IMR-90 (cell line): ENCODE results near the gene RAPGEF3. TPM values are rescaled to one million over a fixed set of nuclear protein-coding genes. Genes with fewer than 3 reads are reported as not detected.

Experiments
- ATAC-seq: fragments of 200-7000 bp; cut with Tn5 transposase; 2 replicates; pipeline ENCODE4 v1.9.1; 2020; ENCODE audit warnings: low read depth, mild to moderate bottlenecking, moderate library complexity
- BruUV-seq: library from RNA; stranded (reverse); fragments of 400-500 nt; replicated peaks from 2 replicates; lab custom pipeline; 2021; lab: Mats Ljungman, UMichigan
- CTCF ChIA-PET: fragments of 300-600 bp; formaldehyde crosslinking; extraction: SDS; loops from one replicate; lab custom pipeline; 2021; ENCODE audit warnings: antibody characterized with exemption; lab: Yijun Ruan, JAX
- POLR2A ChIA-PET: fragments of 300-600 bp; sonication (Branson Sonifier 250); formaldehyde crosslinking; loops from one replicate; lab custom pipeline; 2022; ENCODE audit warnings: antibody characterized with exemption; ENCODE audit not compliant: unreplicated experiment; lab: Charles Lee
- DNase-seq: peaks from one replicate; pipeline ENCODE4 v3.0.0; 2013
- H2AFZ ChIP-seq: replicated peaks from 2 replicates; pipeline ENCODE3; 2013; ENCODE audit warnings: low read length, mild to moderate bottlenecking; ENCODE audit not compliant: poor library complexity
- H2AK5ac ChIP-seq: 2 replicates; pipeline ENCODE4 v1.6.1; 2013; ENCODE audit warnings: low read depth, low read length, inconsistent platforms
- H2AK9ac ChIP-seq: replicated peaks from 2 replicates; pipeline ENCODE3; 2013; ENCODE audit warnings: mild to moderate bottlenecking, low read depth, low read length, moderate library complexity; ENCODE audit not compliant: poor library complexity
- H2BK120ac ChIP-seq: 2 replicates; pipeline ENCODE4 v1.6.1; 2013; ENCODE audit warnings: low read depth, low read length, inconsistent platforms
- H2BK15ac ChIP-seq: 3 replicates; pipeline ENCODE4 v1.6.1; 2013; ENCODE audit warnings: low read depth, low read length, inconsistent platforms
- H2BK20ac ChIP-seq: 2 replicates; pipeline ENCODE4 v1.6.1; 2013; ENCODE audit warnings: low read depth, mild to moderate bottlenecking, inconsistent platforms, low read length, moderate library complexity
- H2BK5ac ChIP-seq: 2 replicates; pipeline ENCODE4 v1.6.1; 2013; ENCODE audit warnings: mild to moderate bottlenecking, low read depth, low read length, inconsistent platforms; ENCODE audit not compliant: poor library complexity, severe bottlenecking
- H3K14ac ChIP-seq: replicated peaks from 2 replicates; pipeline ENCODE4 v1.6.1; 2013; ENCODE audit warnings: low read depth, low read length, inconsistent platforms
- H3K18ac ChIP-seq: 2 replicates; pipeline ENCODE4 v1.6.1; 2013; ENCODE audit warnings: low read depth, low read length, control low read depth
- H3K23ac ChIP-seq: 2 replicates; pipeline ENCODE4 v1.6.1; 2013; ENCODE audit warnings: low read depth, low read length, inconsistent platforms
- H3K27ac ChIP-seq: 2 replicates; pipeline ENCODE4 v1.5.1; 2013; ENCODE audit warnings: mild to moderate bottlenecking, control low read depth, low read length; ENCODE audit not compliant: insufficient read depth
- H3K27me3 ChIP-seq: 2 replicates; pipeline ENCODE4 v1.6.1; 2013; ENCODE audit warnings: low read length; ENCODE audit not compliant: control insufficient read depth, insufficient read depth
- H3K36me3 ChIP-seq: 2 replicates; pipeline ENCODE4 v1.6.1; 2013; ENCODE audit warnings: low read length, mixed read lengths; ENCODE audit not compliant: control insufficient read depth, insufficient read depth
- H3K4ac ChIP-seq: 2 replicates; pipeline ENCODE4 v1.6.1; 2013; ENCODE audit warnings: low read depth, low read length, inconsistent platforms
- H3K4me1 ChIP-seq: 2 replicates; pipeline ENCODE4 v1.6.1; 2013; ENCODE audit warnings: low read length, mixed read lengths; ENCODE audit not compliant: control insufficient read depth, insufficient read depth
- H3K4me2 ChIP-seq: 2 replicates; pipeline ENCODE4 v1.6.1; 2013; ENCODE audit warnings: low read depth, mild to moderate bottlenecking, control low read depth, low read length, moderate library complexity
- H3K4me3 ChIP-seq: 2 replicates; pipeline ENCODE4 v1.5.1; 2013; ENCODE audit warnings: low read depth, mild to moderate bottlenecking, control low read depth, low read length, moderate library complexity; ENCODE audit not compliant: insufficient read depth
- H3K56ac ChIP-seq: 2 replicates; pipeline ENCODE4 v1.6.1; 2013; ENCODE audit warnings: low read length, inconsistent platforms; ENCODE audit not compliant: insufficient read depth; ENCODE audit errors: extremely low read depth
- H3K79me1 ChIP-seq, 2 experiments: 2 replicates each; pipeline ENCODE4 v1.6.1; 2013; ENCODE audit warnings: low read length in 2 of 2, inconsistent platforms in 1 of 2, low read depth in 1 of 2
- H3K9ac ChIP-seq: 2 replicates; pipeline ENCODE4 v1.6.1; 2013; ENCODE audit warnings: low read depth, low read length, control low read depth
- H3K9me1 ChIP-seq: 2 replicates; pipeline ENCODE4 v1.6.1; 2013; ENCODE audit warnings: low read length, inconsistent platforms; ENCODE audit not compliant: insufficient read depth
- H3K9me3 ChIP-seq: 2 replicates; pipeline ENCODE4 v1.6.1; 2013; ENCODE audit warnings: low read length; ENCODE audit not compliant: control insufficient read depth, insufficient read depth
- H4K20me1 ChIP-seq: 2 replicates; pipeline ENCODE4 v1.6.1; 2013; ENCODE audit warnings: low read length, inconsistent platforms; ENCODE audit not compliant: insufficient read depth
- H4K5ac ChIP-seq: 2 replicates; pipeline ENCODE4 v1.6.1; 2013; ENCODE audit warnings: mild to moderate bottlenecking, low read depth, low read length, control low read depth
- H4K8ac ChIP-seq, 2 experiments: 2 replicates each; pipeline ENCODE4 v1.6.1; 2013; ENCODE audit warnings: low read depth in 2 of 2, low read length in 2 of 2, control low read depth in 1 of 2, inconsistent platforms in 1 of 2
- H4K91ac ChIP-seq: 2 replicates; pipeline ENCODE4 v1.6.1; 2013; ENCODE audit warnings: low read depth, low read length, inconsistent platforms; ENCODE audit not compliant: insufficient read depth
- BHLHE40 ChIP-seq: fragments of 150-350 bp; IDR thresholded peaks from 2 replicates; pipeline ENCODE4 v1.6.1; 2016; ENCODE audit warnings: mild to moderate bottlenecking, low read depth, low read length
- CEBPB ChIP-seq: IDR thresholded peaks from 2 replicates; pipeline ENCODE4 v1.6.1; 2012; ENCODE audit warnings: low read depth, low read length, improper control_type of control experiment
- ELK1 ChIP-seq: fragments of 150-350 bp; IDR thresholded peaks from 2 replicates; pipeline ENCODE4 v1.6.1; 2016; ENCODE audit warnings: low read depth, mild to moderate bottlenecking, low read length, moderate library complexity, borderline replicate concordance
- FOS ChIP-seq: fragments of 150-350 bp; IDR thresholded peaks from 2 replicates; pipeline ENCODE4 v1.6.1; 2016; ENCODE audit warnings: low read depth, low read length
- MAFK ChIP-seq: IDR thresholded peaks from 2 replicates; pipeline ENCODE4 v1.6.1; 2012; ENCODE audit warnings: low read depth, low read length, improper control_type of control experiment
- NFE2L2 ChIP-seq: fragments of 150-350 bp; IDR thresholded peaks from 2 replicates; pipeline ENCODE4 v1.6.1; 2016; ENCODE audit warnings: low read depth, mild to moderate bottlenecking, low read length
- RFX5 ChIP-seq: IDR thresholded peaks from 2 replicates; pipeline ENCODE4 v1.8.0; 2012; ENCODE audit warnings: low read depth, mild to moderate bottlenecking, low read length, moderate library complexity
- WGBS, 2 experiments: methylation state at CpG; one replicate each; pipeline versions ENCODE4 v1.1.5 to v1.1.7; 2013; ENCODE audit warnings: missing lambda C conversion rate in 2 of 2; ENCODE audit not compliant: insufficient read length in 1 of 2; ENCODE audit errors: extremely low coverage in 2 of 2; 5-methylcytosine and 5-hydroxymethylcytosine counted together
- dilution Hi-C: fragments of 300-500 bp; cut with HindIII; formaldehyde crosslinking; loops from one replicate; pipeline ENCODE4 v1.14.3; 2018; ENCODE audit warnings: low sequenced_read_pairs; ENCODE audit not compliant: unreplicated experiment
- in situ Hi-C: fragments of 300-500 bp; cut with MboI; formaldehyde crosslinking; loops from 3 replicates; pipeline ENCODE4 v1.14.3; 2019; ENCODE audit warnings: low sequenced_read_pairs, inconsistent platforms, mixed read lengths
- intact Hi-C: fragments of 100-400 bp; cut with micrococcal nuclease; formaldehyde crosslinking; loops from 2 replicates; pipeline ENCODE4 v1.10.0; 2022
- polyA plus RNA-seq, 3 experiments: library from polyadenylated mRNA; depleted of rRNA; stranded (reverse); fragments of >200 nt; gene quantifications; 2 replicates each; pipeline ENCODE4 v1.2.3, GENCODE V29; 2012; ENCODE audit warnings: low replicate concordance in 1 of 3
- total RNA-seq: library from RNA; depleted of rRNA; stranded (reverse); fragments of >200 nt; gene quantifications from 2 replicates; pipeline ENCODE4 v1.2.3, GENCODE V29; 2012

Gene RAPGEF3
- total and polyA plus RNA-seq, 2 of the 4 experiments (the other 2 are of a cell fraction) = 1.3 to 2.0 TPM

GRCh38 chr12:47732504-47732903, 26.2 kb downstream of the RAPGEF3 start:
- Histone ChIP-seq H2BK5ac (no peak overlapping the region), H3K56ac (no peak overlapping the region), H3K18ac (no peak overlapping the region), H2BK120ac (no peak overlapping the region), H3K23ac (no peak overlapping the region), H3K4ac (no peak overlapping the region), H2BK15ac (no peak overlapping the region), H3K9me1 (peaks cover 15% of the 10 kb centered on the region), H2AFZ (no peak overlapping the region), H2AK5ac (no peak overlapping the region), H4K8ac (no peak overlapping the region), H2BK20ac (no peak overlapping the region), H2AK9ac (no peak overlapping the region), H3K9ac (no peak overlapping the region), H3K9me3 (no peaks in the 10 kb centered on the region), H3K27me3 (no peaks in the 10 kb centered on the region), H3K27ac (no peak overlapping the region), H3K36me3 (no peaks in the 10 kb centered on the region), H4K5ac (no peak overlapping the region), H3K4me1 (peaks cover 25% of the 10 kb centered on the region), H3K79me1 (no peaks in the 10 kb centered on the region), H3K4me2 (no peak overlapping the region), H3K14ac (no peak overlapping the region), H3K4me3 (no peak overlapping the region), H4K20me1 (no peaks in the 10 kb centered on the region), H4K91ac (no peak overlapping the region)
- no peak for DNase-seq
- no peak for ATAC-seq
- in situ Hi-C loops (no loop called here), intact Hi-C loops (no loop called here), dilution Hi-C loops (no loop called here)
- POLR2A ChIA-PET = no interaction called here
- TF ChIP-seq CEBPB = no peak
- no peak for TF ChIP-seq BHLHE40
- no peak for TF ChIP-seq NFE2L2
- no peak for TF ChIP-seq FOS
- TF ChIP-seq MAFK = no peak
- no peak for TF ChIP-seq RFX5
- no peak for TF ChIP-seq ELK1
- CTCF ChIA-PET = interaction anchor here (0.6 kb wide), 1 partner anchor 317 kb away, joined by 3 read pairs; no protein-coding TSS in a partner anchor
- WGBS, 2 experiments = no CpG with 5 or more reads among the region's 2 CpGs
- BruUV-seq = no TSS peak
